IPS DF 19.7 (cell line): ENCODE results near the gene ABCB11.

Source experiments
- DNase-seq: peaks from one replicate; pipeline ENCODE4 v3.0.0-alpha.2; 2013; ENCODE audit warnings: low read depth, low spot score

ABCB11 gene

DNA sequence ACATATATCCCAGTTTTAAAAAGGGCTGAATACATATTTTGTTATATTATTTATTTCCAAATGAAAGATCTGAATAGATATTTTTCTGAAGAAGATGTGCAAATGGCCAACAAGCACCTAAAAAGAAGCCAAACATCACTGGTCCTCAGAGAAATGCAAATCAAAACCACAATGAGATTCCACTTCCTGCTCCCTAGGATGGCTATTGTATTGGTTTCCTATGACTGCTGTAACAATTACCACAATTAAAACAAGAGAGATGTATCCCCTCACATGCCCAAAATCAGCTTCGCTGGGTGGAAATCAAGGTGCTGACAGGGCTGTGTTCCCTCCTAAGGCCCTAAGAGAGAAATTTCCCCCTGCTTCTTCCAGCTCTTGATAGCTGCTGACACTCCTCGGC is 23.2 kb downstream of the ABCB11 start:
- no peak for DNase-seq

DNA sequence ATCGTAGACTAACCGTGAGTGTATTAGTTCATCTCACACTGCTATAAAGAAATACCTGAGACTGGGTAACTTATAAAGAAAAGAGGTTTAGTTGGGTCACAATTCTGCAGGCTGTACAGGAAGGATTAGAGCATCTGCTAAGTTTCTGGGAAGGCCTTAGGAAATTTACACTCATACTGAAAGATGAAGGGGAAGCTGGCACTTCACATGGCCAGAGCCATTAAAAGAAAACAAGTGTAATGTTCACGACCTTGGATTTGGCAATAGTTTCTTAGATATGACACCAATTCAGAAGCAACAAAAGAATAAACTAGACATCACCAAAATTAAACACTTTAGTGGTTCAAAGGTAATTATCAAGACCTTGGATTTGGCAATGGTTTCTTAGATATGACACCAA is 23.8 kb downstream of the ABCB11 start:
- no peak for DNase-seq

DNA sequence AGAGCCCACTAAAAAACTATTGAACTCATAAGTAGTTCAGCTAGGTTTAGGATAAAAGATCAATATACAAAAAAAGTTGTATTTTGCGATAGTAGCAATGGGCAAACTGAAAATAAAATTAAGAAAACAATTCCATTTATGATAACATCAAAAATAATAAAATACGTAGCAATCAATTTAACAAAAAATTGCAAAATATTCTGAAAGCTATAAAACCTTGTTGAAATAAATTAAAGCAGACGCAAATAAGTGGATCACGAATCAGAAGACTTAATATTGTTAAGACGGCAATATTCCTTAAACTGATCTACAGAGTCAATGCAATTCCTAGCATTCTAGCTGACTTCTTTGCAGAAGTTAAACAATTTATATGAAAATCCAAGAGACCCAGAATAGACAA is 24.5 kb downstream of the ABCB11 start:
- no peak for DNase-seq

GRCh38 chr2:169005994-169006393 is 25.1 kb downstream of the ABCB11 start:
- no peak for DNase-seq

DNA sequence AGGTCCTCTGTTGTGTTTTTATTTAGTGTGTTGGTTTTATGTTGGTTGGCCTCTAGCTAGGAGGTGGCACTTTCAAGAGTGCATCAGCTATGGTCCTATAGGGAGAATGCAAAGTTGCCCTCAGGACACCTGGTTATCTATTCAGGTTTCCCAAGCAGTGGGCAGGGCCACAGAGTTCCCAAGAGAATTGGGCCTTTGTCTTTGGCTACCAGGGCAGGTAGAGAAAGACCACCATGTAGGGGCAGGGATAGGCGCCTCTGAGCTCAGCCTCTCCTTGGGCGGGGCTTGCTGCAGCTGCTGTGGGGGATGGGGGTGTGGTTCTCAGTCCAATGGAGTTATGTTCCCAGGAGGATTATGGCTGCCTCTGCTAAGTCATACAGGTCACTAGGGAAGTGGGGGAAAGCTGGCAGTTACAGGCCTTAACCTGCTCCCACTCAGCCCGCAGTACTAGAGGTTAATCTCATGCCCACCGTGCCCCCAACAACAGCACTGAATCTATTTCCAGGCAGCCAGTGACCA is 26.0 kb downstream of the ABCB11 start:
- DNase-seq: no peak

DNA sequence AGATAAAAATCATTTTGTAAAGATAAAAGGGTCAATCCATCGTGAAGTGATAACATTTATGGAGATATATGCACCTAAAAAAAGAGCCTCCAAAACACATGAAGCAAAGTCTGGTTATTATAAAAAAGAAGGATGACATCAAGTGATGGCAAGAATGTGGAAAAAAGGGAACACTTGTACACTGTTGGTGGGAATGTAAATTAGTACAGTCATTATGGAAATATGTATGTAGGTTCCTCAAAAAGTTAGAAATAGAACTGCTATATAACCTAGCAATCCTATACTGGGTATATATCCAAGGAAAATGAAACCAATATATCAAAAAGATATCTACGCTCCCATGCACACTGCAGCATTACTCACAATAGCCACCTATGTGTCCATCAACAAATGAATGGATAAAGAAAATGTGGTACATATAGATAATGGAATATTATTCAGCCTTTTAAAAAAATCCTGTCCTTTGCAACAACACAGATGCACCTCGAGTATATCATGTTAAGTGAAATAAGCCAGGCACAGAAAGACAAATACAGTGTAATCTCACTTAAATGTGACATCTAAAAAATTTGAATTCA is 28.9 kb downstream of the ABCB11 start:
- no peak for DNase-seq

DNA sequence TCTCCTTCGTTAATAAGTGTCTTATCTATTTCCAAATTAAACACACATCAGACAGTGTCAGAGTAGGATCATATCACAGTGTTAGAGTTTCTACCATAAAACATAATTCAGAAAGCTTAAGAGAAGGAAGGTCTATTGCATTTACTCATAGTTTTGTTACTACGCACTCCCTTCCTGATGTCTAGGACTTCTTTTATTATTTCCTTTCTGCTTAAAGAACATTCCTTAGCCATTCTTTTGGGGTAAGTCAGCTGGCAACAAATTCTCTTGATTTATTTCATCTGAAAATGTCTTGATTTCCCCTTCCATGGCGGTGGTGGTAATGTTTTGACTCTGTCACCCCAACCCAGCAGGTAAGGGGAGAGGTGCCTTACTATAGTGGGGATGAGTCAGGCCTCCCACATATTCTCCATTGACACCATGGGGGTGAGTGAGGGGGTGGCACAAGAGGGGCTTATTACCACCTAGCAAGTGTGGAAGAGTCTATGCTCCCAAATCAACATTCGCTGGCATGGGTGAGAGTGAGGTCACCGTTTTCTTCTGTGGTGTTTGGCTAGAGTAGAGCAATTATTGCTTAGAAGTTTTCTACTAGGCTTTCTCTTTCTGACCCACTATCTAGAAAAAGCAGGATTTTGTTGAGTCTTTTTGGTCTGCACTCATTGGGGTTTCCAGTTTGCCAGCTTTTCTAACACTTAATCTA is 29.9 kb downstream of the ABCB11 start:
- DNase-seq: no peak

DNA sequence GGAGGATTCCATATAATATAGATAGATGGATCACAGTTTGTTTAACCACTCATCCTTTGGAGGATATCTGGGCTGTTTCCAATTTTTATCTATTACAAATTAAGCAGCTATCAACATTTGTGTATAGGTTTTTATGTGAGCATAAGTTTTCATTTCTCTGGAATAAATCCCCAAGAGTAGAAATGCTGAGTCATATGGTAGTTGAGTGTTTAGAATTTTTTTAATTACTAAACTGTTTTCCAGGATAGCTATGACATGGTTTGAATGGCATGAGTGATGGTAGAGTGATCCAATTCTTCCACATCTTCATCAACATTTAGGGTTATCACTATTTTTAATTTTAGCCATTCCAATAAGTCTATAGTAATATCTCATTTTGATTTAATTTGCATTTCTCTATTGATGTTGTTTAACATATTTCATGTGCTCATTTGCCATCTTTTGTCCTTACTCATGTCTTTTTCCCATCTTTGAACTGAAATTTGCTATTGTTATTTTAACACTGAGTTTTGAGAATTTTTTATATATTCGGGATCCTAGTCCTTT is 31.4 kb downstream of the ABCB11 start:
- DNase-seq: no peak

- no peak for DNase-seq
These were observed 32.4 kb downstream of the ABCB11 start for GRCh38 chr2:168998609-168999211.

DNA sequence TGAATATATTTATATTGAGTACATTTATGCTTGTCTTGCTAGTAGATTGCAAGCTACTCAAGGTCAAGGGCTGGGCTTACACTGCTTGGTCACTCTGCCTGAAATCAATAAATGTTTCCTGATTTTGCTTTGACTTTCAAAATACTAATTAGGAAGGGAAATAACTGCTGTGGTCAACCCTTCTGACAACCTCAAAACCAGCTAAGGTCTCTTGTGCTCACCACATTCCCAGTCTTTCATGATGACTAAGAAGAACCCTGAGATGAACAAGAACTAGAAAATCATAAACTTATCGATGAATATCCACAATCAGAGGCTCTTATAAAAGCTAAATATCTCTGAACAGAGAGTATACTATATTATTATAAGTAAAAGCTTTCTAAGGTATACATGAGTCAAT is 33.3 kb downstream of the ABCB11 start:
- DNase-seq: no peak

GRCh38 chr2:168997118-168997521 is 34.0 kb downstream of the ABCB11 start:
- DNase-seq: no peak

GRCh38 chr2:168995744-168996143 is 35.4 kb downstream of the ABCB11 start:
- DNase-seq: no peak

GRCh38 chr2:168993538-168993937 is 37.6 kb downstream of the ABCB11 start:
- no peak for DNase-seq

DNA sequence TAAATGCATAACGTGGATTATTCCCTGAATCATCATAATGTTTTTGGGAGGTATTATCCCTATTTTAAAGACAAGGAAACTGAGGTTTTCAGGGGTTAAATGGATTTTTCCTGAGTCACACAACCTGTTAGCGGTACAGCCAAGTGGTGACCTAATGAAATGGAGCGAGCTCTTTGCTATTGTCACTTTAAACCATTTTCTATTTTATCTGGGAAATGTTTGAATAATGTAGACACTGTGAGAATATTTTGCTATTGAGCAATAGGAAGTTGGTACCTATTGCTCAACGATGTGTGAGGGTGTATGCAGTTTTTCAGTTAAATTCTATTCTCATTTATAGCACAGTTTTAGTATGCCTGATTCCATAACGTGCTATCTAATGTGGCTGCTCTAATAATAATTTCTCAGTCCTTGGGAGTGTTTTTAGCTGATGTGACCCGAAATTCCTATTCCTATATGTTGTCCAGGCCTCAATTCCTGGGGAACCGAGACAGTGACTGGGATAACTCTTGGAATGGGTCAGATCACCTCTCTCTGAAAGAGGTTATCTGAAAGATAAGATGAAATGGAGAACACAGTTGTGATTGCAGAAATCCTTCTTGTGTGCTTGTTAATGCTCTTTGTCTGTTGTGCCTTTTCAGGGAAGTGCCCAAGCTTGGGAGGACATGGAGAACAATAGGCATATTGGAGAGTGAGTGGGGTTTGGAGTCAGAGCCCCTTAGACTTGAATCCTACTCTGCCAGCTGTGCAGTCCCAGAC is 38.4 kb downstream of the ABCB11 start:
- no peak for DNase-seq

GRCh38 chr2:168992026-168992425 is 39.1 kb downstream of the ABCB11 start:
- DNase-seq: no peak

DNA sequence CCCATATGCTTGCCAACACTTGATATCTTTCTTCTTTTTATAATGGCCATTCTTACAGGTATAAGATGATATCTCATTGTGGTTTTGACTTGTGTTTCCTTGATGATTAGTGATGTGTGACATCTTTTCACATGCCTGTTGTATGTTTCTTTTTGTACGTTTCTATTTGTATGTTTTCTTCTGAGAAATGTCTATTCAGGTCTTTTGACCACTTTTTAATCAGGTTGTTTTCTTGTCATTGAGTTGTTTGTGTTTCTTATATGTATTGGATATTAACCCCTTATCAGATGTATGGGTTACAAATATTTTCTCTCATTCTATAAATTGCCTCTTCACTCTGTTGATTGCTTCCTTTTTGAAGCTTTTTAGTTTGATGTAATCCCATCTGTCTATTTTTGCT is 42.4 kb downstream of the ABCB11 start:
- no peak for DNase-seq

DNA sequence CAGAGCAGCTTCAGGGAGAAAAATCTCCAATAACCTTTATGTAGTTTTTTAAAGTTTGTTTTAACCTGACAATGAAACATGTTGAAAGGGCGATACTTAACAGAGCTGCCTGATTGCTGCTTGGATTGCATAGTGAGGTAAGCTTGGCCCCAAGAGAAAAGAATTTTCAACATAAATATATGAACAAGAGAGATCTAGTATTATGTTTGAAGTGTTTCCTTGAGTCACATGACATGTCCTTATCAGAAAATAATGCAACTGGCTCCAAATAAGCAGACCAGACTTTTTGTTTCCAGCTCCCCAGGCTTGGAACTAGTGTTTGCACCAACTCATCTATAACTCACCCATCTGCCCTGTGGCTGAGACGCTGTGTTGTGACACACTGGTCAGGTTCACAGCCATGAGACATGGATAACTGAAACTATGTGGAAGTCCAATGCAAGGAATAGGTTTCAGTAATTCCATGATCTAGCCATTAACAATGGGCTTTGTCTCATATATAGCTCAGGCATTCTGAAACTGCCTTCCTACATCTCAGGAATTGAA is 44.7 kb downstream of the ABCB11 start:
- no peak for DNase-seq

GRCh38 chr2:168981651-168982050 is 49.5 kb downstream of the ABCB11 start:
- DNase-seq: no peak

GRCh38 chr2:168978461-168978861 is 52.7 kb downstream of the ABCB11 start:
- DNase-seq: no peak

- DNase-seq: no peak
These were observed 53.5 kb downstream of the ABCB11 start for GRCh38 chr2:168977608-168978007.

- DNase-seq: no peak
These were observed 55.0 kb downstream of the ABCB11 start for GRCh38 chr2:168976034-168976654.
